ENCODE data around the gene SETSIP.

DNA sequence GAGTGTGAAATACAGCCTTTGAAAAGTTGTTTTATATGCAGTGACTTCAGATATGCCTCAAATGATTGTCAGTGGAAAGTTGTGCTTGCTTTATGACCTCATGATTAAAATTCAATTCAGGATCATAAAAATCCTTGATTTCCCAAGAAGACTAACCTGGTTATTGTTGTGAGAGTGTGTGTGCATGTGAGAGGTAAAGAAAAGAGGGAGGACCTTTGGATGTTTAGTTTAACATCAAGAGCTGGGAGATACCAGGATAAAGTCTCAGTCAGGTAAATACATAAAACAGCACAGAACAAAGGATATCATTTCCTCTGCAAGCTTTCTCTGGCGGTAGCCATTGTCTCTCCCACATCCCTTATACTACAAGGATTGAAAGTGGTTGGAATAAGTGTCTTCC, 19.4 kb upstream of the SETSIP start:
- TF ChIP-seq TAF1 (IDR thresholded peaks at IDR 0.05; ENCODE audit: borderline replicate concordance, low read depth, low read length) (no peak), POLR2A (IDR thresholded peaks at IDR 0.05; ENCODE audit: low read depth, low read length) (no peak), POLR2AphosphoS5 (IDR thresholded peaks at IDR 0.05; ENCODE audit: low read depth, low read length) (no peak)
